Neuronal stem cell (in vitro differentiated cells): ENCODE results near the gene USP44.

ENCODE experiments used
- DNase-seq: peaks from one replicate; pipeline ENCODE4 v3.0.0-alpha.2; 2013; ENCODE audit warnings: low spot score
- H2AFZ ChIP-seq: one replicate; pipeline ENCODE4 v1.6.1; 2013; ENCODE audit warnings: mild to moderate bottlenecking, low read length, inconsistent platforms
- H2AK5ac ChIP-seq: 2 replicates; pipeline ENCODE4 v1.6.1; 2013; ENCODE audit warnings: low read depth, mild to moderate bottlenecking, inconsistent platforms, low read length, moderate library complexity, mixed read lengths
- H2BK120ac ChIP-seq: 2 replicates; pipeline ENCODE4 v1.6.1; 2013; ENCODE audit warnings: low read depth, mild to moderate bottlenecking, inconsistent platforms, low read length, moderate library complexity, mixed read lengths
- H2BK12ac ChIP-seq: one replicate; pipeline ENCODE4 v1.6.1; 2013; ENCODE audit warnings: low read length, inconsistent platforms
- H2BK15ac ChIP-seq: 2 replicates; pipeline ENCODE4 v1.6.1; 2013; ENCODE audit warnings: mild to moderate bottlenecking, low read length, inconsistent platforms, mixed read lengths
- H2BK5ac ChIP-seq: one replicate; pipeline ENCODE4 v1.6.1; 2013; ENCODE audit warnings: inconsistent platforms, mild to moderate bottlenecking, low read length, moderate library complexity
- H3K14ac ChIP-seq: one replicate; pipeline ENCODE4 v1.6.1; 2013; ENCODE audit warnings: low read length, inconsistent platforms
- H3K18ac ChIP-seq: 2 replicates; pipeline ENCODE4 v1.6.1; 2013; ENCODE audit warnings: low read length, inconsistent platforms
- H3K23ac ChIP-seq: 2 replicates; pipeline ENCODE4 v1.6.1; 2013; ENCODE audit warnings: low read depth, mild to moderate bottlenecking, mixed read lengths, low read length, inconsistent platforms; ENCODE audit not compliant: poor library complexity
- H3K27ac ChIP-seq: replicated peaks from 3 replicates; pipeline ENCODE4 v1.5.1; 2013; ENCODE audit warnings: low read length, inconsistent platforms
- H3K27me3 ChIP-seq, 3 experiments: 2 replicates each; pipeline ENCODE4 v1.6.1; 2013; ENCODE audit warnings: low read length in 3 of 3, mild to moderate bottlenecking in 2 of 3, inconsistent platforms in 1 of 3, low read depth in 1 of 3, mixed read lengths in 1 of 3, moderate library complexity in 1 of 3; ENCODE audit not compliant: control insufficient read depth in 3 of 3, insufficient read depth in 3 of 3
- H3K36me3 ChIP-seq, 2 donors: replicated peaks in 1 of 2; 2 replicates each; pipeline ENCODE4 v1.6.1; 2013; ENCODE audit warnings: low read length in 2 of 2; ENCODE audit not compliant: control insufficient read depth in 2 of 2, insufficient read depth in 2 of 2
- H3K4ac ChIP-seq: 2 replicates; pipeline ENCODE4 v1.6.1; 2013; ENCODE audit warnings: inconsistent platforms, mild to moderate bottlenecking, low read length, moderate library complexity
- H3K4me1 ChIP-seq, 2 donors: 1 replicate in 1 of 2; 2 replicates in 1 of 2; pipeline ENCODE4 v1.6.1; 2013; ENCODE audit warnings: low read length in 2 of 2, low read depth in 1 of 2; ENCODE audit not compliant: control insufficient read depth in 2 of 2, insufficient read depth in 1 of 2
- H3K4me2 ChIP-seq: one replicate; pipeline ENCODE4 v1.6.1; 2013; ENCODE audit warnings: mild to moderate bottlenecking, low read length, inconsistent platforms; ENCODE audit not compliant: insufficient read depth, poor library complexity, severe bottlenecking
- H3K4me3 ChIP-seq, 2 donors: 2 replicates each; pipeline ENCODE4 v1.5.1; 2013; ENCODE audit warnings: low read length in 2 of 2, mild to moderate bottlenecking in 2 of 2, inconsistent platforms in 1 of 2, moderate library complexity in 1 of 2
- H3K79me1 ChIP-seq: one replicate; pipeline ENCODE4 v1.6.1; 2013; ENCODE audit warnings: low read depth, mild to moderate bottlenecking, inconsistent platforms, low read length, moderate library complexity
- H3K9ac ChIP-seq: one replicate; pipeline ENCODE4 v1.6.1; 2013; ENCODE audit warnings: mild to moderate bottlenecking, low read depth, low read length, inconsistent platforms; ENCODE audit not compliant: poor library complexity
- H3K9me3 ChIP-seq, 2 donors: replicated peaks in 1 of 2; 2 replicates each; pipeline versions ENCODE3 to v1.6.1; 2013; ENCODE audit warnings: low read length in 2 of 2, mild to moderate bottlenecking in 2 of 2, inconsistent platforms in 1 of 2, low read depth in 1 of 2, mixed read lengths in 1 of 2, moderate library complexity in 1 of 2; ENCODE audit not compliant: control insufficient read depth in 2 of 2, insufficient read depth in 1 of 2
- H4K8ac ChIP-seq: one replicate; pipeline ENCODE4 v1.6.1; 2013; ENCODE audit warnings: low read depth, mild to moderate bottlenecking, inconsistent platforms, low read length, moderate library complexity
- H4K91ac ChIP-seq: one replicate; pipeline ENCODE4 v1.6.1; 2013; ENCODE audit warnings: low read length, low read depth, mild to moderate bottlenecking, inconsistent platforms; ENCODE audit not compliant: poor library complexity
- WGBS, 2 donors: extraction: QIAGEN DNeasy Blood & Tissue Kit; methylation state at CpG; one replicate each; pipeline ENCODE4 v1.1.7; 2013; ENCODE audit warnings: missing lambda C conversion rate in 2 of 2, mixed read lengths in 1 of 2; ENCODE audit not compliant: insufficient read length in 2 of 2, insufficient replicate concordance in 1 of 2; ENCODE audit errors: extremely low coverage in 2 of 2; 5-methylcytosine and 5-hydroxymethylcytosine counted together

USP44 gene

DNA sequence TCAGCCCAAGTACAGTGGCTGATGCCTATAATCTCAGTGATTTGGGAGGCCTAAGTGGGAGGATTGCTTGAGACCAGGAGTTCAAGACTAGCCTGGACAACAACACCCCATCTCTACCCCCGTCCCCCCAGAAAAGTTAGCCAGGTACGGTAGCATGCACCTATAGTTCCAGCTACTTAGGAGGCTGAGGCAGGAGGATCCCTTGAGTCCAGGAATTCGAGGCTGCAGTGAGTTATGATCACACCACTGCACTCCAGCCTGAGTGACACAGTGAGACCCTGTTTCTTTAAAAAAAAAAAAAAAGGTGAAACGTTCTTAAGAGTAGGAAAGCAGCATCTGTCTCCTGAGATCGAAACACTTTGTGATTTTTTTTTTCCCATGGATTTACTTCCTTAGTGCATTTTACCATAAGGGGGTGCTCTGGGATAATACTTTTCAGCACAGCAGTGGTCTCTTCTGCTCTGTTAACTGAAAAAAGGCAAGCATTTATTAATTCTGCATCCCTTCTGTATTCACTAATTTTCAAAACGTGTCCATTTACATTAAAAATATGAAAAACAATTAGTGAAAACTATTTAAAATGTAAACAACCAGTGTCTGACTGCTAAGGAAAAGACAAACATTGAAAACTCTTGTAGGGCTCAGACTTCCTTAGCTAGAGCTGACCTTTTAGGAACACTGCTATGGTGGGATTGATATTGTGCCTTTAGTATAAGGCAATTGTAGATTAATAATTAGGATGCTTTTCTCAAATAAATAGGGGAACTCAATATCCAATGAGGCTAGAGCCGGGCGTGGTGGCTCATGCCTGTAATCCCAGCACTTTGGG, 31.2 kb upstream of the USP44 start:
- Histone ChIP-seq H3K27me3 (no peaks in the 10 kb centered on the region), H3K4ac (no peak overlapping the region), H3K27ac (no peak overlapping the region), H3K18ac (no peak overlapping the region), H2BK15ac (no peak overlapping the region), H3K9ac (no peak overlapping the region), H3K4me2 (peak overlapping the region; percentile 2), H3K4me1 (no peaks in the 10 kb centered on the region), H3K14ac (no peak overlapping the region), H2AK5ac (no peak overlapping the region), H2AFZ (no peak overlapping the region), H2BK12ac (no peak overlapping the region), H3K79me1 (no peaks in the 10 kb centered on the region), H4K8ac (no peak overlapping the region), H2BK5ac (no peak overlapping the region), H4K91ac (no peak overlapping the region), H3K9me3 (no peaks in the 10 kb centered on the region), H3K4me3 (no peak overlapping the region), H2BK120ac (no peak overlapping the region), H3K36me3 (no peaks in the 10 kb centered on the region), H3K23ac (no peak overlapping the region)
- no peak for DNase-seq
- WGBS, 2 donors = no CpG with 5 or more reads among the region's 8 CpGs

DNA sequence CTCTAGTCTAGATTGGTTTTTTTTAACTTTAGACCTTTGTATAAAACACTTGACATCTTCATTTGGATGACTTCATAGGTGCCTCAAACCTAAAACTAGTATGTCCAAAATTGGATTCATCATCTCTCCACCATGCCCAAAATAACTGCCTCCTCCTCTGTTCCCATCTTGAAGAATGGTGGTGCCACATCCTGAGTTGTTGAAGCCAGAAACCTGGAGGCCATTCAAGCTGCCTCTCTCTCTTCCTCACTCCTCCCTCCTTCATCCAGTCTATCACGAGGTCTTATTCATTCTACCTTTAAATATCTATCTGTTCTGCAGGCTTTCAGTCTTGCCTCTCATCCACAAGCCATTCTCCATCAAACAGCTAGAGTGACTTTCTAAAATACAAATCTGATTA, 26.5 kb upstream of the USP44 start:
- no peak for DNase-seq
- no peak overlapping the region for H3K4me3 ChIP-seq
- H4K8ac ChIP-seq = no peak overlapping the region
- H3K4ac ChIP-seq = no peak overlapping the region
- no peak overlapping the region for H3K23ac ChIP-seq
- no peak overlapping the region for H2BK120ac ChIP-seq
- H3K9me3 ChIP-seq = no peaks in the 10 kb centered on the region
- H2AFZ ChIP-seq = no peak overlapping the region
- H3K79me1 ChIP-seq = no peaks in the 10 kb centered on the region
- H2BK15ac ChIP-seq = no peak overlapping the region
- no peak overlapping the region for H4K91ac ChIP-seq
- no peak overlapping the region for H3K27ac ChIP-seq
- no peak overlapping the region for H2AK5ac ChIP-seq
- WGBS, 2 donors = no CpG with 5 or more reads among the region's 1 CpG
- no peak overlapping the region for H3K9ac ChIP-seq
- H3K4me1 ChIP-seq = peaks cover 0 to 5% of the 10 kb centered on the region in 2 donors
- H2BK12ac ChIP-seq = no peak overlapping the region
- H3K27me3 ChIP-seq = no peaks in the 10 kb centered on the region
- no peak overlapping the region for H3K4me2 ChIP-seq
- H3K18ac ChIP-seq = no peak overlapping the region
- no peak overlapping the region for H3K14ac ChIP-seq
- H2BK5ac ChIP-seq = no peak overlapping the region
- H3K36me3 ChIP-seq = no peaks in the 10 kb centered on the region

DNA sequence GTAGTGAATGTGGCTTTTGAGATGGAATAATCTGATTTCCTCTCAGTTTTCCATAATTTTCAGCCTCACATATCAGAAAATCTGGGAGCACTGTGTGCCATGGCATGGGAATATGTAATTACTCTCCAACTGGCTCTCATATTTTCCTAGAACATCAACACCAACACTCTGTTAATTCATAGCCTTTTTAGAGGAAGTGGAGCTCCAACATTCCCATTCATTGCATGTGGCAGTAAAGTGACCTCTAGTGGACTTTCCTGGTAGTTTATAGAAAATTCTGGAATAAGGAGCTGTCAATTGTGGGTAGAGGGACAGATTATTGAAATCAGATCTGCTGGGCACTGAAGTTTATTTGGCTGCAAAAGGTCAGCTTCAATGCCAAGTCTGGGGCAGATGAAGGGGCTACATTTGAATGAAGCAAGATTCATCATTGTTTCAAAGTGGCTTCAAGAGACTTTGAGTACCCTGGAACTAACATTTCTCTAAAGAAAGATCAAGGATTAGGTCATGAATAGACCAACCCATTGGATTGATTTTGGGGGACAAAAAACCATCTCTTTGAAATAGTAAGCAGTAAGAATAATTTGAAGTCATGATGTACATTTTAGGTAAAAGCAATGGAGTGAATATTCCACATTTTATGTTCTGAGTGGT, 23.6 kb upstream of the USP44 start:
- peaks cover 0 to 4% (median 0%) of the 10 kb centered on the region in 3 experiments for H3K27me3 ChIP-seq
- H2BK120ac ChIP-seq = no peak overlapping the region
- no peak overlapping the region for H3K9ac ChIP-seq
- H3K4me3 ChIP-seq = no peak overlapping the region
- no peak overlapping the region for H2AK5ac ChIP-seq
- H3K9me3 ChIP-seq = no peaks in the 10 kb centered on the region
- H3K4me1 ChIP-seq = peaks cover 0 to 5% of the 10 kb centered on the region in 2 donors
- H4K91ac ChIP-seq = no peak overlapping the region
- no peak overlapping the region for H4K8ac ChIP-seq
- no peak overlapping the region for H2BK15ac ChIP-seq
- no peak overlapping the region for H2BK12ac ChIP-seq
- H3K36me3 ChIP-seq = no peaks in the 10 kb centered on the region
- no peaks in the 10 kb centered on the region for H3K79me1 ChIP-seq
- DNase-seq = no peak
- H3K4ac ChIP-seq = no peak overlapping the region
- H2BK5ac ChIP-seq = no peak overlapping the region
- H3K4me2 ChIP-seq = no peak overlapping the region
- no peak overlapping the region for H3K27ac ChIP-seq
- H2AFZ ChIP-seq = no peak overlapping the region
- H3K23ac ChIP-seq = no peak overlapping the region
- H3K18ac ChIP-seq = no peak overlapping the region
- H3K14ac ChIP-seq = no peak overlapping the region

DNA sequence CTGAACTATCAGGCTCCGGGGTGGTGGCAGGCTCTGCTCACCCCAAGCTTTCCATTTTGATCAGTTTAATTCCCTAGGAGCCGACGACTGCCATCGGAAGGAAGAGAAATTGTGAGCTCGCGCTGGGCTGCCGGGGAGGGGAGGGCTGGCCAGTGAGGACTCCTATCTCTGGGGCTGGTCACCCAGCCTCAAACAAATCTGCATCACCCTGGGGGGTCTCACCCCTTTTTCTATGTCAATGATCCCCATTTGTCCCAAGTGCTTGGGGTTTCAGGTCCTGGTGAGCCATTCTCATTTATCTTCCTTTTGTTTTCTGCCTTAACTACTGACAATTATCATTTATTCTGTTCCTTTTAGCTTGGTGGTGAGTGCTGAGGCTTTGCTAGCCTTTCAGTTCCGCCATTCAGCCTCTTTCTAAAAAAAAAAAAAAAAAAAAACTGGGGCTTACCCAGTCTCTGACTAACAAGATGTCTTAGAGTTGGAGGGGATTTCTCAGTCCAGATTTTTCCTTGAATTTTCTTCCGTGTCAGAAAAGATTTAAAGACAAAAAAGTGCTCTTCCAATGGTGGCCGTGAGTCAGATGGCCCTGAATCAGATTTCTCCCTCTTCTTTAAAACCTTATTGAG, 22.8 kb upstream of the USP44 start:
- Histone ChIP-seq H2AFZ (peak overlapping the region; percentile 15), H2BK12ac (no peak overlapping the region), H4K91ac (no peak overlapping the region), H3K23ac (no peak overlapping the region), H3K4me3 (no peak overlapping the region), H3K4me1 (peaks cover 0 to 5% of the 10 kb centered on the region in 2 donors), H3K9ac (no peak overlapping the region), H3K27ac (no peak overlapping the region), H3K27me3 (peaks cover 0 to 4% (median 0%) of the 10 kb centered on the region in 3 experiments), H3K4me2 (peak overlapping the region; percentile 19), H3K18ac (peak overlapping the region; percentile 76), H3K4ac (no peak overlapping the region), H3K36me3 (no peaks in the 10 kb centered on the region), H2BK5ac (no peak overlapping the region), H2BK120ac (no peak overlapping the region), H2BK15ac (peak overlapping the region; percentile 14), H3K14ac (no peak overlapping the region), H2AK5ac (no peak overlapping the region), H4K8ac (no peak overlapping the region), H3K79me1 (no peaks in the 10 kb centered on the region), H3K9me3 (no peaks in the 10 kb centered on the region)
- peak; percentile 18 for DNase-seq
- WGBS, 2 donors = no CpG with 5 or more reads among the region's 10 CpGs
